Astrocyte (in vitro differentiated cells and primary cell): ENCODE results near the gene FAT1.

ENCODE experiments used
- EZH2 ChIP-seq: IDR thresholded peaks from 2 replicates; pipeline ENCODE4 v1.6.1; 2012; ENCODE audit warnings: mild to moderate bottlenecking, low read length, inconsistent platforms; ENCODE audit not compliant: insufficient read depth
- TF ChIP-seq, protein P1 (sequence below): IDR thresholded peaks from 2 replicates; pipeline ENCODE4 v1.5.1; 2011; ENCODE audit warnings: low read depth, mild to moderate bottlenecking, inconsistent platforms, low read length, moderate library complexity; ENCODE audit not compliant: insufficient read depth

DNA sequence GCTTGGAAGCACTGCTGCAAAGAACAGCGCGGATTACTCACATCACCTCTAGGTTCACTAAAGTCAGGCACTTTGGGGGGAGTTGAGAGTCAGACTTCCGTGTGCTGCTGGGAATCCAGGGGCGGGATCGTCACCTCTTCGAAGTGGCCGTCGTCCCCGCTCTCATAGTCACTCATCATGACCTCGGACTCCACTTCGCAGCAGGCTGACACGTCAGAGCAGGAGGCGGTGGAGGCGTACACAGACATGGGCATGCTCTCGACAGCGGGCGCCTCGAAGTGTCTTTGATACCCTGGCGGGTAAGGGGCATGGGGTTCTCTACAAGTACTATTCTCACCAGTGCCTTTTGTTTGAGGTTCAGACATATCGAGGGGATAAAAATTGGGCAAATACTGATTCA is 135.2 kb downstream of the FAT1 start:
- no peak for TF ChIP-seq EZH2
- TF ChIP-seq, protein P1, sequence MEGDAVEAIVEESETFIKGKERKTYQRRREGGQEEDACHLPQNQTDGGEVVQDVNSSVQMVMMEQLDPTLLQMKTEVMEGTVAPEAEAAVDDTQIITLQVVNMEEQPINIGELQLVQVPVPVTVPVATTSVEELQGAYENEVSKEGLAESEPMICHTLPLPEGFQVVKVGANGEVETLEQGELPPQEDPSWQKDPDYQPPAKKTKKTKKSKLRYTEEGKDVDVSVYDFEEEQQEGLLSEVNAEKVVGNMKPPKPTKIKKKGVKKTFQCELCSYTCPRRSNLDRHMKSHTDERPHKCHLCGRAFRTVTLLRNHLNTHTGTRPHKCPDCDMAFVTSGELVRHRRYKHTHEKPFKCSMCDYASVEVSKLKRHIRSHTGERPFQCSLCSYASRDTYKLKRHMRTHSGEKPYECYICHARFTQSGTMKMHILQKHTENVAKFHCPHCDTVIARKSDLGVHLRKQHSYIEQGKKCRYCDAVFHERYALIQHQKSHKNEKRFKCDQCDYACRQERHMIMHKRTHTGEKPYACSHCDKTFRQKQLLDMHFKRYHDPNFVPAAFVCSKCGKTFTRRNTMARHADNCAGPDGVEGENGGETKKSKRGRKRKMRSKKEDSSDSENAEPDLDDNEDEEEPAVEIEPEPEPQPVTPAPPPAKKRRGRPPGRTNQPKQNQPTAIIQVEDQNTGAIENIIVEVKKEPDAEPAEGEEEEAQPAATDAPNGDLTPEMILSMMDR, result no peak
